ENCODE results near the gene ADORA2B.

- TF ChIP-seq POLR2A (IDR thresholded peaks at IDR 0.05) (no peak), CTCF (IDR thresholded peaks at IDR 0.05) (no peak)
Observed at GRCh38 chr17:15941781-15942180, 3.1 kb upstream of the ADORA2B start.
